GM12892 (cell line): ENCODE data around the gene CCS.

Experiments used
- POLR2A ChIP-seq: IDR thresholded peaks from 2 replicates; pipeline ENCODE4 v1.6.1; 2011; ENCODE audit warnings: low read depth, low read length, control low read depth
- POLR2AphosphoS5 ChIP-seq: IDR thresholded peaks from 2 replicates; pipeline ENCODE4 v1.6.1; 2011; ENCODE audit warnings: low read depth, low read length, control low read depth

DNA sequence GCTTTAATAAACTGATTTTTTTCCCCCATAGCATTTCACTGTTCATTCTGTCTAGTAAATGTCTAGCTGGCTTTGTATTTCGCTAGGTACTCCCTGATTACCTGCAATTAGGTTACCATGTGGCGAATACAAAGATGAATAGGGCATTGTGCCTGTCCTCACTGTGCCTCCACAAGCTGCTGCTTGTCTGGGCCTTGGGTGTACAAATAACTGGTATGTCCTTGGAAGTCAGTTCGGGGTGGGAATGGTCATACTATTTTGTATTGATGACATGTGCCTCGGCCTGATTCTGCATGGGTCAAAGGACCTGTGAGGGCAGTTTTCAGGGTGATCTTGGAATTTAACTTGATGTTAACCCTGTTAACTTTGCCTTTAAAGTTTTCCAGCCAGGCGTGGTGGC is 56.9 kb downstream of the CCS start:
- no peak; the same call in 1 of the 2 replicates for TF ChIP-seq POLR2A
- no peak for TF ChIP-seq POLR2AphosphoS5
